NCI-H2196 treated with DMSO at 0.1 percent for 48 hours (cell line): Measurements from ENCODE around the gene THSD7B.

Experiments
- DNase-seq: peaks from one replicate; lab custom pipeline; 2025; ENCODE audit not compliant: unreplicated experiment; lab: John Stamatoyannopoulos, UW

Gene THSD7B

GRCh38 chr2:137357634-137358033 lies 592.3 kb downstream of the THSD7B start:
- no peak for DNase-seq

DNA sequence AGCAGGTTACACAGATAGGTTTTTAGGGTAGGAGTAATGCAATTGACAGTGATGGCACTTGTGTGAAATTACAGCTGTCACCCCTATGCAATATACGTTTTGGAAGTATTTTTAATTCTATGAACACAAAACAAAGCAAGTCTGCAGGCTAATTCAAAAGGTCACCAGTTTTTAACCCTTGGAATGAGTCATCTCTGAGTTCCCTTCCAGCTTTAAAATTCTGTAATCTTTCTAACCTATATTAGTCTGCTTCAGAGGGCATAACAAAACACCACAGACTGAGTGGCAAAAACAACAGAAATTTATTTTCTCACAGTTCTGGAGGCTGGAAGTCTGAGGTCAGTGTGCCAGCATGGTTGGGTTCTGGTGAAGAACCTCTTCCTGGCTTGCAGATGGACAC lies 602.0 kb downstream of the THSD7B start:
- no peak for DNase-seq

DNA sequence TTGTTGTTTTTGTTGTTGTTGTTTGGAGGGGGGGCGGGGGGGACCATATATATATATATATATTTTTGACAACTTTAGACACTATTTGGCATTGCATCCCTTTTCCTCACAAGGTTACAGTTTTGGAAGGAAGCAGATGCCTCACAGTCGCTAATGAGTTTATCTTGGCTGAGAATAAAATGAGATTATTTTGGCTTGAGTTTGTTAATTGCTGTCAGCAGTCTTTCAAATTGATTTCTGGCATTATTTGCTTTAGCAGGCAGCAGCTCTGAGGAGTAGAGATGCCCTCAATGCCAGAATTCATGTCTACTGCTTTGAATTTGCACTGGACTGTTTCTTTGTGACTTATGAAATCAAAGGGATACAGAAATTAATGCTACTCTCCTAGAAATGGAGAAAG lies 603.8 kb downstream of the THSD7B start:
- DNase-seq, result no peak

DNA sequence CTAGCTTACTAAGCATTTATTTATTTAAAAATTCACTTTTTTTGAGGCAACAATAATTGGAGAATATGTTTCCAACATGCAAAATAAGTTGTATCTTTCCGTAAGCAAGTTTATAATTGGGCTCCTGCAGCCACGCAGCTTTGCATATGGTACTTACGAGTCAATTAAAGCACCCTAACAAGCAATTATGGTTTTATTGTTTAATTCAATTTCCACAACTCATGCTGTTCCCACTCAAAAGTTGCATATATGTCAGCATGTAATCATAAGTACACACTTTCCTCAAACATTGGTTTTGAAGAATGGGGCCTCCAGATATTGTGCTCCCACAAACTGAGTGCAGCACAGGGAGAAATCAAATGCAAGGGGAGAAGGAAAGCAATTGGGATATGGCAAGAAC lies 613.8 kb downstream of the THSD7B start:
- no peak for DNase-seq

- DNase-seq, result no peak
These were observed 615.3 kb downstream of the THSD7B start for GRCh38 chr2:137380610-137381009.

- DNase-seq, result no peak
These were observed 616.4 kb downstream of the THSD7B start for GRCh38 chr2:137381731-137382130.

DNA sequence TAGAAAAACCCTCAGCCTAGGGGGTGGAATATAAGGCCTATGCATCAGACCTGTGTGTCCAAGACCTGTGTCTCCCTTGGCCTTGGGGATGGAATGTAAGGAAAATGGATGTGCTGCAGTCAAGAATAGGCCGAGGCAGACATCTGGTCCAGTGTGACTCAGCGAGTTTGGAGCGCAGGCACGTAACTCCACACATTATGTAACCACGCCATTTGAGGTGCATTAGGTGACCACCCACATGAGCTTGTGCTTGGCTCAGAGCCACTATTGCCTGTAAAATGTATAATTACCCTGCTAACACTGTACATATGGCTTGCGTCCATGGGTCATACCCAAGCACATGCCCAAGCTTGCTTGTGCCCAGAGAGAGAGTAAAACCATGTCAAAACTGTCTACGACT lies 618.0 kb downstream of the THSD7B start:
- no peak for DNase-seq

GRCh38 chr2:137387044-137387443 lies 621.7 kb downstream of the THSD7B start:
- no peak for DNase-seq

DNA sequence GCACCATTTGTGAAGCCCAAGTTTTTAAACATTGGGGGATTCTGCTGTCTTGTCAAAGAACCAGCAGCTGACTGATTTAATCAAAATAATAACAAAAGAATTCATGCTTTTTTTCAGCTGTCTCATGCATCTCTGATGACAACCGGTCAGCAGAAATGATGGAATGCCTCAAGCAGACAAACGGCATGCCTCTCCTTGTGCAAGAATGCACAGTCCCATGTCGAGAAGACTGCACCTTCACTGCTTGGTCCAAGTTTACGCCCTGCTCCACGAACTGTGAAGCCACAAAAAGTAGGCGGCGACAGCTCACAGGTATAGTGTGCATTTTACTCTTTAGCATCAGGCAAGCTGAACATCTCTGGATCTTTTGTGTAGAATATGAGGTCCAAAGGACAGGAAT lies 640.2 kb downstream of the THSD7B start:
- no peak for DNase-seq

DNA sequence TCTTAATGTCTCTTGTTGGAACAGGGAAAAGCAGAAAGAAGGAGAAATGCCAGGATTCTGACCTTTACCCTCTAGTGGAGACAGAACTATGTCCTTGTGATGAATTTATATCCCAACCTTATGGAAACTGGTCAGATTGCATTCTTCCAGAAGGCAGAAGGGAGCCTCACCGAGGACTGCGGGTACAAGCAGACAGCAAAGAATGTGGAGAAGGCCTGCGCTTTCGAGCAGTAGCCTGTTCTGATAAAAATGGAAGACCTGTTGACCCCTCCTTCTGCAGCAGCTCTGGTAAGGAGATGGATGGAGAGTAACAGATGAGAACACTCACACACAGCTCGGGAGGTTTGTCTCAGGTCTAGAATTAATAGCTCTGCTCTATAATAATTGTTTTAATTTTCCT lies 646.2 kb downstream of the THSD7B start:
- no peak for DNase-seq

DNA sequence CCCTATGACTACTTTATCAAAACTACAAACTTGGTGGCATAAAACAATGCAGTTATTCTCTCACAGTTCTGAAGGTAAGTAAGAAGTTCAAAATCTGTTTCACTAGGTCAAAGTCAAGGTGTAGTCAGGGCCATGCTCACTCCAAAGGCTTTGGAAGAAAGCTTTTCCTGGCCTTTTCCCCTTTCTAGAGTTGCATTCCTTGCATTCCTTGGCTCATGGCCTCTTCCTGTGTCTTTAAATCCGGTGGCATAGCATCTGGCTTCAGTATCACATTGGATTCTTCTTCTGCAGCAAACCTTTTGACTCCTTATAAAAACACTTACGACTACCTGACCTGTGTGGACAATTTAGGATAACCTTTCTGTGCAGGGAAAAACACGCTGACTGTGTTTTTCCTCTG lies 655.4 kb downstream of the THSD7B start:
- DNase-seq, result no peak

GRCh38 chr2:137435162-137435561 lies 669.8 kb downstream of the THSD7B start:
- DNase-seq, result no peak

DNA sequence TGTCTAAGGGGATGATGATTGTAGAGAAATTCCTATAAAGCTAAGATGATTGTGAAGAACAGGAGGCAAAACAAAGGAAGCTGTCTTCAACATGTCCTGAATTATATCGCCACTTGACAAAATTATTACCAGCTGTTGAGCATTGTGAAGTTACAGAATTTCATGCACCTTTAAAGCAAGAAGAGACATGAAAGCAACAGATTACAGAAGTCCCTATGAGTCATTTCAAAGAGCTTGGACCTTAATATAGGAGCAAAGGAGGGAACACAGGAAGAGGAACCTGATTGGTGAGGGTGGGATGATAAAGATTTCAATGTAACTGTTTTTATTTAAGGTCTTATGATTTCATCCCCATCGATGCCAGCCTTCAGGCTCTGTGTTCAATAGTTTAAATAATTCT lies 672.0 kb downstream of the THSD7B start:
- DNase-seq, result no peak

DNA sequence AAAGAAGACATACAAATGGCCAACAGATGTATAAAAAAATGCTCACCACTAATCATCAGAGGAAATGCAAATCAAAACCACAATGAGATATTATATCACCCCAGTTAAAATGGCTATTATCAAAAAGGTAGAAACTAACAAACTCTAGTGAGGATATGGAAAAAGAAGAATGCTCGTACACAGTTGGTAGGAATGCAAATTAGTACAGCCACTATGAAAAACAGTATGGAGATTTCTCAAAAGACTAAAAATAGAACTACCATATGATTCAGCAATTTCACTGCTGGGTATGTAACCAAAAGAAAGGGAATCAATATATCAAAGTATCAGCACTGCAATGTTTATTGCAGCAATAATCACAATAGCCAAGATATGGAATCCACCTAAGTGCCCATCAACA lies 679.6 kb downstream of the THSD7B start:
- no peak for DNase-seq

DNA sequence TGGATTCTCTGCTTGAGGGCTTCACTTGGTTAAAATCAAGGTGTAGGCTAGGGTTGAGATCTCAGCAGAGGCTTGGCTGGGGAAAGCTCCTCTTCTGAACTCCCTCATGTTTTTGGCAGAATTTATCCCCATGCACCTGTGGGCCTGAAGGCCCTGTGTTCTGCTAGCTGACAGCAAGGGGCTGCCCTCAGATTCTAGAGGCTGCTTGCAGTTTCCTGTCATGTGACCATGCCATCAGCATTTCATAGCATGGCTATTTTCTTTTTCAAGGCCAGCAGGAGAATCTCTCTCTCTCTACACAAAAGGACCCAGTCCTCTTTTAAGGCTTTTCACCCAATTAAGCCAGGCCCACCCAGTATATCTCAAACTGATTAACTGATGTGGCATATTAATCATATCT lies 684.1 kb downstream of the THSD7B start:
- no peak for DNase-seq

GRCh38 chr2:137454886-137455285 lies 689.5 kb downstream of the THSD7B start:
- DNase-seq, result no peak

GRCh38 chr2:137467246-137467862 lies 702.0 kb downstream of the THSD7B start:
- DNase-seq, result no peak

DNA sequence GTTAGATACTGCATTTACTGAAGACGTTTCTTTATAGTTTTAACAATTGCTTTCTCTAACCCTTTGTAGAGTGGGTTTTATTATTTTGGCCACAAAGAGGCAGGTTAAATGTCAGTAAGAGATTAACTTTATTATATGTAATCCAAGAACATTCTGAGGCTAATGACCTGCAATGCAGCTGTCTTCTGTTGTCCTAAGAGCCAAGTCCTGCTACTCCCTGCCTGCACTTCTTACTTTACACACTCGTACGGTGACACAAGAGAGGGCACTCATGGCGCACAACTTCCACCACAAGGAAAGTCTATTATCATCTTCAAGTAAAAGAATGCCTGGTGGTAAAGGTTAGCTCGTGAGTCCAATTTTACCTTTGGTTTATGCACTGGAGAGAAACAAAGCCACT lies 727.9 kb downstream of the THSD7B start:
- no peak for DNase-seq

- no peak for DNase-seq
These were observed 735.3 kb downstream of the THSD7B start for GRCh38 chr2:137500599-137500998.

DNA sequence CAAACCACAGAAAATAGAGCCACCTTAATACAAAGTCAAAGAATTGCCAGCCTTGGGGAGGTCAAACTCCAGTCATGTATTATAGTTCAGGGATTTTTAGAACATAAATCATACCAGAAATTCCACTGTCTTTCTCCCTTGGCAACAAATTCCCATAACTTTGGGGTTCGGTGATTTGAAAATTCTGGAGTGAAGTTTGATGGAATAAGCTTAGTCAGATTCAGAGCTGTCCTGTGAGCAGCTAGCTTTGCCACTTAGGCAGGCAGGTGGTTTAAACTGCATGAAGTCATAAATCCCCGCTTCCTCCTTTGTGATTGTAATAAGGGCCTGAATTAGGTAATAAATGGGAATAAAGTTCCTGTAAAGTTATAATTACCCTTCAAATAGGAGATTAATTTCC lies 741.9 kb downstream of the THSD7B start:
- no peak for DNase-seq

- DNase-seq, result no peak
These were observed 743.5 kb downstream of the THSD7B start for GRCh38 chr2:137508739-137509384.

- DNase-seq, result no peak
These were observed 746.2 kb downstream of the THSD7B start for GRCh38 chr2:137511526-137511925.
